Fibroblast of skin of right quadriceps (primary cell): Measurements from ENCODE around the gene EHBP1.

ENCODE experiments used
- DNase-seq: peaks from one replicate; pipeline ENCODE4 v3.0.0-alpha.2; 2013

The EHBP1 gene

GRCh38 chr2:63092401-63092800, 386.9 kb downstream of the EHBP1 start:
- DNase-seq = no peak

GRCh38 chr2:63092857-63093256, 387.3 kb downstream of the EHBP1 start:
- no peak for DNase-seq

- DNase-seq = no peak
These were observed 388.0 kb downstream of the EHBP1 start for GRCh38 chr2:63093502-63093901.
